Muscle of leg (tissue), 11 donors: ENCODE measurements around the gene TPCN1. TPM values are rescaled to one million over a fixed set of nuclear protein-coding genes. Genes with fewer than 3 reads are reported as not detected.

Source experiments
- DNase-seq: peaks from one replicate; pipeline ENCODE4 v3.0.0; 2013
- H3K27ac ChIP-seq: one replicate; pipeline ENCODE4 v1.5.1; 2013; ENCODE audit warnings: mild to moderate bottlenecking, low read length, control low read depth
- H3K27me3 ChIP-seq: one replicate; pipeline ENCODE4 v1.6.1; 2013; ENCODE audit warnings: low read length; ENCODE audit not compliant: control insufficient read depth, insufficient read depth
- H3K36me3 ChIP-seq: one replicate; pipeline ENCODE4 v1.6.1; 2013; ENCODE audit warnings: low read length; ENCODE audit not compliant: control insufficient read depth, insufficient read depth
- H3K4me1 ChIP-seq: one replicate; pipeline ENCODE4 v1.6.1; 2013; ENCODE audit warnings: low read length; ENCODE audit not compliant: control insufficient read depth, insufficient read depth
- H3K4me3 ChIP-seq: one replicate; pipeline ENCODE4 v1.5.1; 2013; ENCODE audit warnings: low read length, control low read depth
- H3K9me3 ChIP-seq: replicated peaks from 2 replicates; pipeline ENCODE4 v1.6.1; 2013; ENCODE audit warnings: low read depth, low read length; ENCODE audit not compliant: control insufficient read depth
- WGBS: methylation state at CpG from one replicate; pipeline ENCODE4 v1.1.5; 2013; ENCODE audit warnings: missing lambda C conversion rate; ENCODE audit not compliant: insufficient coverage; 5-methylcytosine and 5-hydroxymethylcytosine counted together
- polyA plus RNA-seq, 8 donors: library from polyadenylated mRNA; unstranded; fragments of 120-200 nt; gene quantifications; one replicate each; pipeline versions ENCODE4 v1.2.1 to v1.2.3, GENCODE V29; 2013; ENCODE audit warnings: inconsistent platforms in 1 of 8, low replicate concordance in 1 of 8; ENCODE audit not compliant: insufficient read length in 8 of 8, insufficient read depth in 1 of 8
- total RNA-seq: library from RNA; stranded (reverse); fragments of 120-200 nt; gene quantifications from one replicate; pipeline ENCODE4 v1.2.4, GENCODE V29; 2013

The TPCN1 gene
- total and polyA plus RNA-seq, 9 donors: 17.1 to 46.1 (median 31.4) TPM

DNA sequence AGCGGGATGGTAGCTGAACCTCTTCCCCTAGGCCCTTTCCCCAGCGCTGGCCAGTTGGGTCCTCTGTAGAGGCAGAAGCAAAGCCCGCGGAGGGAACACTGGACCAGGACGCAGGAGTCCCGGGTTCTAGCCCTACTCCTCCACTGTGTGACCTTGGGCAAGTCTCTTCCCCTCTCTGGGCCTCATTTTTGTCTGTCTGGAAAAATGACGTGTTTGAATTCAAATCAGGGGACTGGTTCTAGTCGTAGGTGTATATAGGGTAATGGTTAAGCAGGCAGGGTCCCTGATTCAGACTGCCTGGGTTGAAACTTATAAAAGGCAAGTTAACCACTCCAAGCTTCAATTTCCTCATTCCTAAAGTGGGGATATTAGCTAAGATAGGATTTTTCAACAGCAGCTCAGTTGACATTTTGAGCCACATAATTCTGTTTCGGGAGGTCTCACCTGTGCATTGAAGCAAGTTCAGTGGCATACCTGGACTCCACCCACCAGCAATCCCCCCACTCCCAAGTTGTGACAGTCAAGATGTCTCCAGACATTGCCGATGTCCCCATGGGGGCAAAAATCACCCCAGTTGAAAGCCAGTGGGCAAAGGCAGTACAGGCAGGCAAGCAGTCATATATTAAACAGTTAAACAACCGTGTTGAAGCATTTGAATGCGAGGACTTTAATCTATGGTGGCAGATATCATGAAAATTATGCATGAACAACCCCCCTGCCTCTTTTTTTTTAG lies 899 bp downstream of the TPCN1 start:
- H3K4me1 ChIP-seq: peaks cover 35% of the 10 kb centered on the region
- 28% methylated on average over 4 of the region's 12 CpGs for WGBS
- peak overlapping the region; percentile 93 for H3K27ac ChIP-seq

GRCh38 chr12:113222730-113223531 lies 1.7 kb downstream of the TPCN1 start:
- no peaks in the 10 kb centered on the region for H3K9me3 ChIP-seq
- DNase-seq: peak; percentile 94
- H3K36me3 ChIP-seq: peaks cover 13% of the 10 kb centered on the region
- peaks cover 43% of the 10 kb centered on the region for H3K4me1 ChIP-seq
- 0% methylated on average over 4 of the region's 11 CpGs for WGBS
- H3K27ac ChIP-seq: peak overlapping the region; percentile 93
- peak overlapping the region; percentile 90 for H3K4me3 ChIP-seq
- H3K27me3 ChIP-seq: no peaks in the 10 kb centered on the region

More for the DNA sequence above, 899 bp downstream of the TPCN1 start:
- no peaks in the 10 kb centered on the region for H3K9me3 ChIP-seq
- H3K4me3 ChIP-seq: peak overlapping the region; percentile 90
- DNase-seq: no peak
- no peaks in the 10 kb centered on the region for H3K27me3 ChIP-seq
- H3K36me3 ChIP-seq: peaks cover 6% of the 10 kb centered on the region

GRCh38 chr12:113224955-113225354 lies 3.7 kb downstream of the TPCN1 start:
- H3K27ac ChIP-seq: no peak overlapping the region
- H3K27me3 ChIP-seq: no peaks in the 10 kb centered on the region
- no peaks in the 10 kb centered on the region for H3K9me3 ChIP-seq
- H3K4me1 ChIP-seq: peaks cover 63% of the 10 kb centered on the region
- WGBS: 86% methylated on average over 2 of the region's 4 CpGs
- DNase-seq: no peak
- peaks cover 26% of the 10 kb centered on the region for H3K36me3 ChIP-seq
- no peak overlapping the region for H3K4me3 ChIP-seq

- DNase-seq: no peak
- no peaks in the 10 kb centered on the region for H3K27me3 ChIP-seq
- H3K4me1 ChIP-seq: peaks cover 71% of the 10 kb centered on the region
- 87% methylated on average over 6 of the region's 13 CpGs for WGBS
- peaks cover 45% of the 10 kb centered on the region for H3K36me3 ChIP-seq
- peak overlapping the region; percentile 60 for H3K27ac ChIP-seq
- peaks cover 2% of the 10 kb centered on the region for H3K9me3 ChIP-seq
- no peak overlapping the region for H3K4me3 ChIP-seq
Observed at GRCh38 chr12:113226696-113227568, 5.7 kb downstream of the TPCN1 start.

DNA sequence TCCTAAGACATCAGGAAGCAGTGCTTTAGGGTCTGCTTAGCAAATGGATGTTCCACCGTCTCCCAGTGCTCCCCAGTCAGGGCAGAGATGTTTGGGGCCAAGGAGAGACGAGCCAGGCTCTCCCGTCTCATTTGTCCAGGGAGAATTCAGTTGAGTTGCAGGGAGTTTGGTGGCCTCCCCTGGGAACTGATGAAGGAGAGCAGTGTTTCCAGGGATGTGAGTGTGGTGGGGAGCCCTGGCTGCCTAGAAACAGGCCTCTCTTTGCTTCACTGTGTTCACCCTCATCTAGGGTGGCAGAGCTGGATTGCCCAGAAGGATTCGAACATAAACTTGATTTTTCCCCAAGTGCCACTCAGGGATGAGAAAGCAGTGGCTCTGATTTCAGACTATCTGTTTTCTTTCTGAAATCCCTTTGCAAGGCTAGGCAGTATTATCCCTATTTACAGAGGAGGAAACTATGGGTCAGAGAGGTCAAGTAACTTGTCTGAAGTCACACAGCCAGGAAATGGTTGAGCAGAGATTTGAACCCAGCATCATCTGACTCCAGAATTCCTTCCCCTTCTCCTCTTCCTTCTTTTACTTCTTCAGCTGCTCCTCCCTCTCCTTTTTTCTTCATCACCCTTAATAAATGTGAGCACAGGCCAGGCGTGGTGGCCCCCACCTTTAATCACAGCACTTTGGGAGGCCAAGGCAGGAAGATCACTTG lies 6.6 kb downstream of the TPCN1 start:
- Histone ChIP-seq H3K27ac (peak overlapping the region; percentile 60), H3K9me3 (peaks cover 2% of the 10 kb centered on the region), H3K27me3 (no peaks in the 10 kb centered on the region), H3K4me1 (peaks cover 72% of the 10 kb centered on the region), H3K4me3 (no peak overlapping the region), H3K36me3 (peaks cover 50% of the 10 kb centered on the region)
- DNase-seq: no peak
- WGBS: 79% methylated on average over 4 of the region's 5 CpGs

GRCh38 chr12:113228394-113229028 lies 7.2 kb downstream of the TPCN1 start:
- Histone ChIP-seq H3K27ac (peak overlapping the region; percentile 81), H3K4me1 (peaks cover 72% of the 10 kb centered on the region), H3K4me3 (no peak overlapping the region), H3K9me3 (peaks cover 2% of the 10 kb centered on the region), H3K36me3 (peaks cover 53% of the 10 kb centered on the region), H3K27me3 (no peaks in the 10 kb centered on the region)
- WGBS: 67% methylated on average over 1 of the region's 5 CpGs
- peak; percentile 59 for DNase-seq

GRCh38 chr12:113230315-113231234 lies 9.3 kb downstream of the TPCN1 start:
- Histone ChIP-seq H3K36me3 (peaks cover 62% of the 10 kb centered on the region), H3K9me3 (peaks cover 2% of the 10 kb centered on the region), H3K27me3 (no peaks in the 10 kb centered on the region), H3K4me3 (no peak overlapping the region), H3K4me1 (peaks cover 79% of the 10 kb centered on the region), H3K27ac (no peak overlapping the region)
- 94% methylated on average over 11 of the region's 15 CpGs for WGBS
- no peak for DNase-seq

- Histone ChIP-seq H3K4me1 (peaks cover 84% of the 10 kb centered on the region), H3K27ac (peak overlapping the region; percentile 87), H3K27me3 (no peaks in the 10 kb centered on the region), H3K9me3 (peaks cover 2% of the 10 kb centered on the region), H3K4me3 (no peak overlapping the region), H3K36me3 (peaks cover 62% of the 10 kb centered on the region)
- no peak for DNase-seq
- WGBS: 92% methylated on average over 5 of the region's 8 CpGs
Observed at GRCh38 chr12:113231235-113232088, 10.2 kb downstream of the TPCN1 start.
